Fibroblast of skin of right quadriceps (primary cell): ENCODE data around the gene SPRTN.
A peak's percentile ranks its signal among the peaks of the same experiment; 100 is the strongest.

ENCODE experiments used
- DNase-seq: peaks from one replicate; pipeline ENCODE4 v3.0.0-alpha.2; 2013

Gene SPRTN

DNA sequence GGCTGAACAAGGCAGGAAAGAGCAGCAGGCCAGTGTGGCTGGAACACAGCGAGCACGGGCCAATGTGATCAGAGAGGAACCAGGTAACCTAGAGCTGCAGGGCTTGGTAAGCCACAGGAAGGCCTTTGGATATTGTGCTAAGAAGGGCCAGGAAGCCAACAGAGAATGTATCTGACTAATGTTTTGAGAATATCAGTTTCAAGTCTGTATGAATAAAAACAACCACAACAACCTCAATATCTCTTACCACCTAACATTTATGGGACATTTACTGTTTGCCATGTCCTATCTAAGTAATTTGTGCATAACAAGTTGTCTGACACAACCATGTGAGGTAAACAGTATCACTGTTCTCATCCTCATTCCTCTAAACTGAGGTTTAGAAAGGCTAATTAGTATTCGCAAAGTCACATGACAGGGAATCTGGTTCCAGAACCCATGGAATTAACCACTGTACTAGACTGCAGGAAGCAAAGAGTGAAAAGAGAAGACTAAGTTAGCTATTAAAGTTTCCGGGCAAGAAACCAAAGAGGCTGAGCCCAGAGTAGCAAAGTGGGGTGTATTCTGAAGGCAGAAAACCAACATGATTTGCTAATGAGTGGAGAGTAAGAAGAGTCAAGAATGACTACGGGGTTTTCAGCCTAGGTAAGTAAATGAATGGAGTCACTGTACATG is 38.9 kb downstream of the SPRTN start:
- no peak for DNase-seq

DNA sequence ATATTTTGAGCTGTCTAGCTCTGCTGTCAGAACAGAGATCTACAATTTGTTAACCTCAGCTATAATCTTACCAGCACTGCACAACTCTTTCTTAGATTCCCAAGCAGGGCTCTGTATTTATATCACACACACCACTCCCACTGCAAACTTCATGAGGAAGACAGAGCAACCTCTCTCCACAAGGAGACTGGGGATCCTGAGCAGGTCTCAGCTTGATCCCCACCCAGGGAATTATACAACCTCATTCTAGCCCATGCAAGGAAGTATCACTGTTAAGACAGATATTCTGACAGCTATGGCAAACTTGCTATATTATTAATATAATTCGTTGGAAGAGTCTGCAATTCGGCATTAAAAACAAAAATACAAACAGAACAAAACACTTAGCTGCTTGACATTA is 43.6 kb downstream of the SPRTN start:
- DNase-seq: no peak

DNA sequence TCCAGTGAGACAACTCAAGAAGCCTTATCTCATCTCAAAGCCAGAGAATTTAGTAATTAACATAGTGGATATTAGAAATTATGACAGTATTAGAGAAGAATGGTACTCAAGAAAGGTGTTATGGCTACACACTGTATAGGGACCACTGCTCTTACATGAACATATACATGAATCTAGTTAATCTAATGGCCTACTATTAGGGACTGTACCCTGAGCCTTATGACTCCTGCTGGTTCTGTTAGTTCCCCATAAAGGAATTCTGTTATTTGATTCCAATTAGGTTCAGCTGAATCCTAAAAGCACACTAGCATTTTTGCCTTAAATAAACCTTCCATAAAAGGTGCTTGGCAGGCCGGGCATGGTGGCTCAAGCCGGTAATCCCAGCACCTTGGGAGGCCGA is 44.3 kb downstream of the SPRTN start:
- DNase-seq: no peak

DNA sequence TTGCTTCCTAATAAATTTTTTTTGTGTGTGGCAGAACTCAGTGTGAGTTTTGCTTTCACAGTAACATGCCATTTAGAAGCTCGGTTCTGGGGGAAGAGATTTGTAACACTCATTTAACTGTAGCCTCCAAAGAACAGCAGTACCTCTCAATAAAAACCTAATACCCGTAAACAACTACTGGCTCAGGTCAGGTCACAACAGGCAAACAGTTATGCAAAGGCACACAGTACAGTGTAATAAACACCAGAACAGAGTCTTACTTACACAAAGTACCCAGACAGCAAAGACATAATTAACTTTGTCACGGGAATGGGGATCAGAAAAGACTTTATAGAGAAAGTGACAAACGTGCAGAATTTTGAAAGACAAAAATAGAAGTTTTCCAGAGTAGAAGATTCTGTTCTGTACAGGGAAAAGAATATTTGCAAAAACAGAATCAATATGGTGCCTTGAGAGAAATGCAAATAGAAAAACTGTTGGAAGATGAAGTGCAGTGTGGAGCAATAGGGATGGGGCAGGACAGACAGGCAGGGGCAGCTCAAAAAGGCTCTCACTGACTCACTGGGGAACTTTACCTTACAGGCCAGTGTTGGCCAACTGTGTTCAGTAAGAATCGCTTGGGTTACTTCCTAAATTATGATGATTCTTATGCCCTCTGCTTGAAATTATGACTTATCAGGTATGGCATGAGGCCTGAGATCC is 45.2 kb downstream of the SPRTN start:
- DNase-seq: no peak

DNA sequence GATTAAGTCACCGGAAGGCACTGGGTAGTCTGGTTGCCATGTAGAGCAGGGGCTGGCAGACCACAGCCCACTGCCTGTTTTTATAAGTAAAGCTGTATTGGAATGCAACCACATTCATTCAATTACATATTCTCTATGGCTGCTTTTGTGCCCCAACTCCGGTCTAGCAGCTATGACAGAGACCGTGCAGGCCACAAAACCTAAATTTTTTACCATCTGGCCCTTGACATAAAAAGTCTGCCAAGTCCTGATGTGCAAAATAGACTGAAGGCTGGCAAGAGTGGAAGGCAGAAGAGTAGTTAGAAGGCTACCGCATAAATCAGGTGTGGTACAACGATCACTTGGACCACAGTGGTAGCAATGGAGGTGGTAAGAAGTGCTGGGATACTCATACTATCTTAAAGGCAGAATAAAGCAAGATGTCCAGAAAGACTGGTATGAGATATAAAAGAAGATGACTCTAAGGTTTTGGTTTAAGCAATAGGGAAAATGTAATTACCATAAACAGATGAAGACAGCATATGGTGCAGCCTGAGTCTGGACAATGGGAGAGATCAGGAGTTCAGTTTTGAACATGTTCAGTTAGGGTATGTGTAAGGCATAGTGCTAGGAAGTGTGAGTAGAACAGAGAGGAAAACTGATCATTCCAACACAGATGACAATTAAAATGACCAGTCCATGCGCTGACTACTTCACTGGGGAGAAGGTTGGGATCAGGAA is 46.8 kb downstream of the SPRTN start:
- no peak for DNase-seq

DNA sequence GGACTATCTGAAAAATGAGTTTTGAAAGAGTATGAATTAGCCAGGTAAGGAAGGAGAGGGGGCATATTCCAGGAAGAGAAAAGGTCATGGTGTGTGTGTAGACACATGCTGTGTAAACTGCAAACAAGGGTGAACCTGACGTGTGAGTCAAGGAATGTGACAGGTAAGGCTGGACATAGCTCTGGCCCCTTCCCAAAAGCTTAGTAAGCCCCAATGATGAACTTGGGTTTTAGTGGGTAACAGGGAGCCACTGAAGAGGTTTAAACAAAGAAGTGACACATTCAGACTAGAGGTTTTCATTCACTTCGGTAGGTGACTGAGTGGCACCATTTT is 47.3 kb downstream of the SPRTN start:
- no peak for DNase-seq

DNA sequence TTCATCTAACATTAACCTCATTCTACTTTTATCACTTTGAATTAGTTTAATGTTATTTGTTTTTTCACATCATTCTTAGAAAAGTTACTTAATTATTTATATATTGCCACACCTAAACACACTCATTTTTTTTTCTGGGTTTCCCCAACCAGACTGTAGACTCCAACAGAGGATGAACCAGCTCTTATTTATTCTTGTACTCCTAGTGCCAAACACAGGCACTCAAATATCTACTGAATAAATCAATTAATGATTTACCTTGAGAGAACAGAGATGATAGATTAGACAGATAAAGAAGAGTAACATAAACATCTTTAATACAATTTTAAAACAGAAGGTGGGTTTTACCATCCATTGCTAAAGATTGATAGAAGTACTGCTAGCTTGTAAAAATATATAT is 48.4 kb downstream of the SPRTN start:
- no peak for DNase-seq

DNA sequence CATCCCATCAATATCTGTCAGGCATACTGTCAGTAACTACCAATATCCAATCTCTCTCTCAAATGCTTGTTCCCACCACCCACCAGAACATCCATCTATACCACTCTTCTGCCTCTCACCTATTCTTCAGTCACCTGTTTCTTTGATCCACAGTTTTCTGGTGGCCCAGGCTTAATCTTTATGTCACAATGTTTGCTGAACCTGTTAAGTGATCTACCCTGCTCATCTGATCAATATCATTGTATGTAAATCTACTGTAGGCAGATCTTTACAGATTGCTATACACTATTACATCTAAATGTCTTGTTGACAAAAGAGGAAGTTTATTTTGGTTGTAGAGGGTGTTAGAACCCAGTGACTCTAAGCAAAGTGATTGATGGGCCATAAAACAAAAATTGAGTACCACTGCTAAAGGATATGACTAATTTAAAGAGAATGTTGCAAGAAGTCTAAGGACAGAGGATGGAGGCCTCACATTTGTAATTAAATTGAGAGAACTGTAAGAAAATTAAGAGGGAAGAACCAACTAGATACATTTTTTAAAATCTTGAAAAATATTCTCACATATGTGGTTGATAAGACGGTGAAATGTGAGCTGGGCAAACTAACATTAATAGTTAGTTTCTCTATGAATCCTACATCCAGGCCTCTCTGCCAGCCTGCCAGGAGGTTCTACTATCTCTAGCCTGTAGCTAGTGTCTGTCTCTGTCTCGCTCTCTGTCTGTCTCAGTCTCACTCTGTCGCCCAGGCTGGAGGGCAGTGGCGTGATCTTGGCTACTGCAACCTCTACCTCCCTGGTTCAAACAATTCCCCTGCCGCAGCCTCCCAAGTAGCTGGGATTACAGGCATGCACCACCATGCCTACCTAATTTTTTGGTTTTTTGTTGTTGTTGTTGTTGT is 49.9 kb downstream of the SPRTN start:
- peak; percentile 61 for DNase-seq

DNA sequence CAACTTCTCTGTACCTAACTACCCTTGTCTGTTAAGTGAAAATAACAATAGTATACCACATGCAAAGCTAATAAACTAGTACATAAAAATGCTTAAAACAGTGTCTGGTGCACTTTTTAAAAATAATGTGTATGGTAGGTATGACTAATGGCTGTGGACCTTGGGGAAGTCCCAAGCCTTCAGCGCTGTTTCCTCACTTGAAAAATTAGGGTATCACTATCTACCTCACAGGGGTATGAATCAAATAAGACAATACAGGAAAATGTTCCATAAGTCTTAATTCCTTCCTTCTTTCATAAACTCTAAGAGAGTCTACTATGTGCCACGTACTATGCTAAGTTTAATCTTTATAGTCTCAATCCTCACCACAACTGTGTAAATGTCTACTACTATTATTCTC is 52.0 kb downstream of the SPRTN start:
- DNase-seq: peak; percentile 59

DNA sequence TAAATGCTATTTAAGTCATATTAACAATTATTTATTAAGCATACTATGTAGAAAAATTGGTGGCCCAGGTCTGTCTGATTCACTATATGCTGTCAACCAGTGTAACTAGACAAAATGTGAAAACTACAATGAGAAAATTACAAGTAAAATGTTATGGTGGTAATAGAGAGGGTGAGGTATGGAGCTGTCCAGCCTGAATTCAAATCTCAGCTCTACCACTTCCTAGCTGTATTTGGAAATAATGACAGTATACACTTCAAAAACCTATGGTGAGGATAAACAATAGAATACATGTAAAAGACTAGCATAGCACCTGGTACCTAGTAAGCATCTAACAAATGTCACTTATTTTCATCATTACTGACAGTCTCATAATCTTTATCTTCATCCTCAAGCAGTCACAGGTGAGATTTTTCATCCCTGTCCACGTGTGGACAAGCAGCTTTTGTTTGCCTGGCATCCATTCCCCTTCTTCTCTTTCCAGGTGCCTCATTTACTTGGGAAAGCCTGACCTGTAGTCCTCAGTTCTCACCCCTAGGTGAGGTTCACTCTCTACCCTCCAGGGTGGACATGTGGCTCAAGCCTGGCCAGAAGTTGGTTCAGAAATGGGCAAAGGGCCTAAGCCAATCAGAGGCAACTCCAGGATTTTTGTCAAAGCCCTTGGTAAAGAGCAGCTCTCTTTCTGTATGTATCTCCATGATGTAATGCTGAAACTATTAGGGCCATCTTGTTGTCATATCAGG is 54.5 kb downstream of the SPRTN start:
- DNase-seq: no peak

DNA sequence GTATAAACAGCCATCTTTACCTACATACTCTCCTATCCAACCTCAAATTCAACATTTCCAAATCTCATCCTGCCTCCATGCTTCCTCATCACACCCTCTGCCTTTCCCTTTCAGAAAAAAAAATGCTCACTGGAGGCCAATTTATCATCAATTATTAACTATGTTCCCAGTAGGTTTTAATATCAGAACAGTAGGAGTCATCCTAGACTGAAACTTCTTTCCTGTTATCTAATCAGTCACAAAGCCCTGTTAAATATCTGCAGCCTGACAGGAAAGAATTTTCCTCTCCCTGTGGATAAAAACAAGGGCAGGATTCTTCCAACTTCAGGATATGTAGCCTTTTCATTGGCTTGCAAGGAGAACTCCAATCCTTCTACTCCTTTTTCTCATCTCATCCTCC is 55.6 kb downstream of the SPRTN start:
- DNase-seq: no peak

DNA sequence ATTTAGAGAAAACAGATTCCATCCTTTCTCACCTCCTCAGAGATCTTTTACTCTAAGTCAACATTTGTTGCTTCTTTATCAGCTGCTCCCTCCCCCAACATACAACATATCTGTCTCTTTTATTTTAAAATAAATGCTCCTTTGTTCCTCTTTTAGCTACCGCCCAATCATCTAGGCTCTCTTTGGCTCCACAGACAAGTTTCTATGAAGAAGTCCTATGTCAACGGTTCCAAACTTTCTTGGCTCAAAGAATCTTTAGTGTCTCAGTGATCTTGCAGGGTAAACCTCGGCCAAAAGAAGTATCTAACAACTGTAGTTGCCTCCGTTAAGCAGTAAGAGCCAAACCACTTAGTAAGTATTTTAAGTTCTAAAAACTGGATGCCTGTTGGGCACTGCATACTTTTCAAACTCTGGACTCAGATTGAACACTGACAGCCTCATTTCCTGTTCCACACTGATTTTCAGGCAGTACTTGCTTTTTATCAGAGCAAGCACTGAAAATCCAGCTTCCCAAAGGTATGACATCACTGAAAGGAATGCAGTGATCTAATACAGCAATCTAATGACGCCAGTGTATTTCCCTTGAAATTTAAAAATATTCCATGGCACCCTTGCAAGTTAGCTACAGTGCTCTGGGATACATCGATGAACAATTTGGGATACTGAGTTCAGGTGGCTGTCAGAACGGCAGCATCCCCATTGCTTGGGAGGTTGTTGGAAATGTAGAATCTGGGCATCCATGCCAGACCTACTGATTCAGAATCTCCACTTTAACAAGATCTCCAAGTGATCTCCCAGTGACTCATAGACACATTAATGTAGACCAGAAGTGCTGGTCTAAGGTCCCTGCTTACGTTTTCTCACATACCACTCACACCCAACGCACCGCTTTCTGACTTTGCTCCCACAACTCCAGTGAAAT is 57.2 kb downstream of the SPRTN start:
- DNase-seq: peak; percentile 94

DNA sequence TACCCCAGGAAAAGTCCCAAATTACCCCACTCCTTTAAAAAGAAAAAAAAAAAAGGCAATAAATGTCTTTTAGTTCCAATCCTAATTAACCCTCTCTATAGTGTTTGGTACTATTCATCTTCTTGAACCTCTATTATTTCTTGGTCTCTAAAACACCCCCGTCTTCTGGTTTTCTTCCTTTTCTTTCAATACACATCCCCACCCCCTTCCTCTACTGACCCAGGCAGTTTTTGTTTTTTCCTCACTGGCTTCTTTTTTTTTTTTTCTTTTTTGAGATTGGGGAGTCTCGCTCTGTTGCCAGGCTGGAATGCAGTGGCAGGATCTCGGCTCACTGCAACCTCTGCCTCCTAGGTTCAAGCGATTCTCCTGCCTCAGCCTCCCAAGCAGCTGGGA is 57.9 kb downstream of the SPRTN start:
- DNase-seq: no peak

DNA sequence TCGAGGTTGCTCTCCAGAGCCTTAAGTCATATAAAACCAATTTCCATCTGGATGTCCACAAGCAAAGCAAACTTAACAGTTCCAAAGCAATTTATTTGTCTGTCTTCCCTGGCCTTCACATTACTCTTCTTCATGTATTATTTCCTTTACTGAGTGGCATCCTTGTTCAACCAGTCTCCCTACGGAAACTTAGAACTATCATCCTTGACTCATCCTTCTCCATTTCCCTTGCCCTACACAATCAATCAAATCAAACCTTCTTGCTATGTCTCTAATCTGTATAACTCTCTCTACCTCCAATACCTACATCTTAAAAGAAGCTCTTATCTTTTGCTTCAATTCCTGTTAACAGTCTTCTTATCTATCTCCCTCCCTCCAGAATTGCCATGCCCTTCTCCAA is 58.5 kb downstream of the SPRTN start:
- no peak for DNase-seq

DNA sequence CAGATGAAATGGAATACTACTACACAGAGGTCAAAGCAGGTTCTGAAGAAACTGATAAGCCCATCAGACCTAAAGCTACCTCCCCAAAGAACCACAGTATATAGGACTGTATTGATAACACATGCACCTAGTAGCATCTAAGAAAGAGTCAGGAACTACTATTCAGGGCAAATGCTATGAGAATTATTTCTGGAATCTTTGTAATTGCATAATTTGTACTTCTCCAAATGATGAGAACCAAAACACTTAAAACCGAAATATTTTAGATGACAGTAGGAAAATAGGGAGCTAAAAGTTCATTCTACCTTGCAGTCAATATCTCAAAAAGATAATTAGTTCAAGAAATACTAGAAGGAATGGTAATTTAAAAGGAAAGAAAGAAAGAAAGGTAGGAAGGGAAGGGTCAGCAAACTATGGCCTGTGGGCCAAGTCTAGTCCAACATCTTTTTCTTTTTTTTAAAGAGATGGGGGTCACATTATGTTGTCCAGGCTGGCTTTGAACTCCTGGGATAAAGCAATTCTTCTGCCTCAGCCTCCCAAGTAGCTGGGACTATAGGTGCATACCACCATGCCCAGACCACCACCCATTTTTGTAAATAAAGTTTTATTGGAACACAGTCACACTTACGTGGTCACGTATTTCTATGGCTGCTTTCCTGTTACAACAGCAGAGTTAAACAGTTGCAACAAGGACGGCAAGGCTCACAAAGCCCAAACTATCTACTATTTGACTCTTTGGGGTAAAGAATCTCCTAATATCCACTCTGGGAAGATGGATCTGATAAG is 60.0 kb downstream of the SPRTN start:
- DNase-seq: no peak

DNA sequence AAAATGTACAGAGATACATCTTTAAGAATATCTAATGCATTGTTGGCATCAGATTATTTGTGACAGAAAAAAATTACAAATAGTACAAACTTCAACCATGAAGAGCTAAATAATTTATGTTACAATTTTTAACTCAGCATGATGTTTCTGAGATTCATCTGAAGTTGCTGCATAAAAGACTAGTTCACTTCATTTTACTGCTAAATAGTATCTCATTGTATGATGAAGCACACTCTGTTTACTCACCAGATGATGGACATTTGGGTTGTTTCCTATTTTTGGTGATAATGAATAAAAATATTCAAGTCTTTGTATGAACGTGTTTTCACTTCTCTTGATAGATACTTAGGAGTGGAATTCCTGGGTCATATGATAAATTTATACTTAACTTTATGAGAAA is 63.4 kb downstream of the SPRTN start:
- no peak for DNase-seq

DNA sequence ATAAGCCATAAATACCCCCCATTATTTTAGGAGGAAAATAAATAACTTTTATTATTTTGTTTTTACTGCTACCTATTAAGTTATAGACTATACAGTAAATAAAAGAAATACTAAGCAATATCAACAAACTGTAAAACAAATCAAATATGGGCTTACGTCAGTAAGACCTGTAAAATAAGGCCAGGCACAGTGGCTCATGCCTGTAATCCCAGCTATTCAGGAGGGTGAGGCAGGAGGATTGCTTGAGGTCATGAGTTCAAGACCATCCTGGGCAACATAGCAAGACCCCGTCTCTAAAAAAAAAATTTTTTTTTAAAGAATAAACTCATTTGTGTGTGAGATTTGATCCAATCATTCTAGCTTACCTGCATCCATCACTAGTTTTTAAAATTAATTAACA is 66.2 kb downstream of the SPRTN start:
- no peak for DNase-seq
